Right lobe of liver (tissue), 4 donors: ENCODE results near the gene ZDHHC5.

ENCODE experiments used
- POLR2A ChIP-seq: fragments of 450-650 bp; IDR thresholded peaks from one replicate; pipeline ENCODE4 v1.6.1; 2017; ENCODE audit warnings: antibody characterized with exemption, mild to moderate bottlenecking
- TF ChIP-seq, protein P1 (sequence below), 4 donors: fragments of 200-600 bp in 3 of 4; fragments of 450-650 bp in 1 of 4; IDR thresholded peaks; one replicate each; pipeline versions ENCODE4 v1.5.1 to v1.8.0; 2016 to 2022; ENCODE audit warnings: antibody characterized with exemption in 4 of 4, mild to moderate bottlenecking in 2 of 4
- donor health status: DM: no; HTN: no; CAD: no.
- donor health status: DM: no; HTN: no; CAD: no.
- donor health status: DM: no; HTN: yes; CAD: no.

DNA sequence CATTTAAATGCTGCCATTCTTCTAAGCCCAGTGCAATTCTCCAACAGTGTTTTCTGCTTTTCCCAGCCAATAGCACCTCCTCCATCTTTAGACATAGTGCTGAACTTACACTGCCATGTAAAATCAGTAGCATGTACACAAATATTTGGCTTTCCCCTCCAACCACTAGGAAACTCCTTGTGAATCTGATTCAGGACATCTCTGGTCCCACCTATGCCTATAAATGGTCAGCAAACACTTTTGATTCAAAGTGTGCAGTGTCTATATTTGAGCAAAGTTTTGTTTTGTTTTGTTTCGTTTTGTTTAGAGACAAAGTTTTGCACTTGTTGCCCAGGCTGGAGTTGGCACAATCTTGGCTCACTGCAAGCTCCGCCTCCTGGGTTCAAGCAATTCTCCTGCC, 43.0 kb upstream of the ZDHHC5 start:
- TF ChIP-seq, protein P1, sequence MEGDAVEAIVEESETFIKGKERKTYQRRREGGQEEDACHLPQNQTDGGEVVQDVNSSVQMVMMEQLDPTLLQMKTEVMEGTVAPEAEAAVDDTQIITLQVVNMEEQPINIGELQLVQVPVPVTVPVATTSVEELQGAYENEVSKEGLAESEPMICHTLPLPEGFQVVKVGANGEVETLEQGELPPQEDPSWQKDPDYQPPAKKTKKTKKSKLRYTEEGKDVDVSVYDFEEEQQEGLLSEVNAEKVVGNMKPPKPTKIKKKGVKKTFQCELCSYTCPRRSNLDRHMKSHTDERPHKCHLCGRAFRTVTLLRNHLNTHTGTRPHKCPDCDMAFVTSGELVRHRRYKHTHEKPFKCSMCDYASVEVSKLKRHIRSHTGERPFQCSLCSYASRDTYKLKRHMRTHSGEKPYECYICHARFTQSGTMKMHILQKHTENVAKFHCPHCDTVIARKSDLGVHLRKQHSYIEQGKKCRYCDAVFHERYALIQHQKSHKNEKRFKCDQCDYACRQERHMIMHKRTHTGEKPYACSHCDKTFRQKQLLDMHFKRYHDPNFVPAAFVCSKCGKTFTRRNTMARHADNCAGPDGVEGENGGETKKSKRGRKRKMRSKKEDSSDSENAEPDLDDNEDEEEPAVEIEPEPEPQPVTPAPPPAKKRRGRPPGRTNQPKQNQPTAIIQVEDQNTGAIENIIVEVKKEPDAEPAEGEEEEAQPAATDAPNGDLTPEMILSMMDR (IDR thresholded peaks at IDR 0.05): no peak
- no peak for TF ChIP-seq POLR2A
